ENCODE data around the gene CBARP. TPM values are rescaled to one million over a fixed set of nuclear protein-coding genes. Genes with fewer than 3 reads are reported as not detected.

Gene CBARP
- total RNA-seq, 1 donor: 1.8 TPM

DNA sequence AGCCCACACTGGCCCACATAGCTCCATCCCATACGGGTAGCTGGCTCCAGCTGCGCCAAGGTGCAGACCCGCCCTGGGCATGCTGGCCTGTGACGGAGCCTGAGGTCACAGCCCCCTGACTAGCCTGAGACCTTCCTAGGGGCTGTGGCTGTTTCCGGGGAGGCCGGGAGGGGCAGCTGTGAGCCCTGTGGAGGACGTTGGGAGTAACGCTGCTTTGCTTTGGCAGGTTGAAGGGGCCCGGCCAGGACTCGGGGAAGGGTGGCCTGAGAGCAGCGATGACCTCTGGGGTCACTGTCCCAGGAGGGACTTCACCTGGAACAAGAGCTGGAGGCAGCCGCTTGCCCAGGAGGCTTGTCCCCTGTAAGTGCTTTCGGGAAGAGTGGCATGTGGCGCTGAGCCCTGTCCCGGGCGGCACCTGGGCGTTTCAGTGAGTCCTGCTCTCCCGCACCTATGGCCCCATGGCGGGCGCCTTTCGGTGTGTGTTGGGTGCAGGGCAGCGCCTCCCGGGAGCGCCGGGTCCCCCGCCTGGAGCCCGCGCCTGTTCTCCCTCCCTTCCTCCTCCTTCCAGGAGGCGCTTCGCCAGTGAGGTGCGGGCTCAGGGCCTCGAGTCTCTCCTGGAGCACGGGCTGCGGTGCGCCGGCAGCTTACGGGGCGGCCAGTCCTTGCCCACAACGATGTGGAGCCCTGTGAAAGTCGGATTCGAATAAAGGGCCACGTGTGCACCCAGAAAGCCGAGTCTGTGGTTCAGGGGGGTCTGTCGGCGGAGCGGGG is 36.5 kb upstream of the CBARP start:
- peak overlapping the region; percentile 86 for H3K27ac ChIP-seq (ENCODE audit: low read depth, low read length)
- no peaks in the 10 kb centered on the region for H3K27me3 ChIP-seq (ENCODE audit: insufficient read depth, low read length)
- peak overlapping the region; percentile 66 for H3K4me2 ChIP-seq (ENCODE audit: insufficient read depth, low read length)
- no peak overlapping the region for H2AFZ ChIP-seq (ENCODE audit: low read length)
- peaks cover 39% of the 10 kb centered on the region for H4K20me1 ChIP-seq (ENCODE audit: insufficient read depth, low read length)
- DNase-seq (ENCODE audit: insufficient read length, low spot score, missing footprints): no peak
- H3K4me3 ChIP-seq (ENCODE audit: insufficient read depth, low read length): peak overlapping the region; percentile 77
- H3K9me3 ChIP-seq (ENCODE audit: low read depth, low read length): no peaks in the 10 kb centered on the region
- peaks cover 61% of the 10 kb centered on the region for H3K79me2 ChIP-seq (ENCODE audit: insufficient read depth, low read length)
- peaks cover 61% of the 10 kb centered on the region for H3K36me3 ChIP-seq (ENCODE audit: insufficient read depth, low read length)
- H3K4me1 ChIP-seq (ENCODE audit: insufficient read depth, low read length): peaks cover 45% of the 10 kb centered on the region
- TF ChIP-seq, protein P1, sequence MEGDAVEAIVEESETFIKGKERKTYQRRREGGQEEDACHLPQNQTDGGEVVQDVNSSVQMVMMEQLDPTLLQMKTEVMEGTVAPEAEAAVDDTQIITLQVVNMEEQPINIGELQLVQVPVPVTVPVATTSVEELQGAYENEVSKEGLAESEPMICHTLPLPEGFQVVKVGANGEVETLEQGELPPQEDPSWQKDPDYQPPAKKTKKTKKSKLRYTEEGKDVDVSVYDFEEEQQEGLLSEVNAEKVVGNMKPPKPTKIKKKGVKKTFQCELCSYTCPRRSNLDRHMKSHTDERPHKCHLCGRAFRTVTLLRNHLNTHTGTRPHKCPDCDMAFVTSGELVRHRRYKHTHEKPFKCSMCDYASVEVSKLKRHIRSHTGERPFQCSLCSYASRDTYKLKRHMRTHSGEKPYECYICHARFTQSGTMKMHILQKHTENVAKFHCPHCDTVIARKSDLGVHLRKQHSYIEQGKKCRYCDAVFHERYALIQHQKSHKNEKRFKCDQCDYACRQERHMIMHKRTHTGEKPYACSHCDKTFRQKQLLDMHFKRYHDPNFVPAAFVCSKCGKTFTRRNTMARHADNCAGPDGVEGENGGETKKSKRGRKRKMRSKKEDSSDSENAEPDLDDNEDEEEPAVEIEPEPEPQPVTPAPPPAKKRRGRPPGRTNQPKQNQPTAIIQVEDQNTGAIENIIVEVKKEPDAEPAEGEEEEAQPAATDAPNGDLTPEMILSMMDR (IDR thresholded peaks at IDR 0.05; ENCODE audit: extremely low read depth, low read depth, low read length): no peak

DNA sequence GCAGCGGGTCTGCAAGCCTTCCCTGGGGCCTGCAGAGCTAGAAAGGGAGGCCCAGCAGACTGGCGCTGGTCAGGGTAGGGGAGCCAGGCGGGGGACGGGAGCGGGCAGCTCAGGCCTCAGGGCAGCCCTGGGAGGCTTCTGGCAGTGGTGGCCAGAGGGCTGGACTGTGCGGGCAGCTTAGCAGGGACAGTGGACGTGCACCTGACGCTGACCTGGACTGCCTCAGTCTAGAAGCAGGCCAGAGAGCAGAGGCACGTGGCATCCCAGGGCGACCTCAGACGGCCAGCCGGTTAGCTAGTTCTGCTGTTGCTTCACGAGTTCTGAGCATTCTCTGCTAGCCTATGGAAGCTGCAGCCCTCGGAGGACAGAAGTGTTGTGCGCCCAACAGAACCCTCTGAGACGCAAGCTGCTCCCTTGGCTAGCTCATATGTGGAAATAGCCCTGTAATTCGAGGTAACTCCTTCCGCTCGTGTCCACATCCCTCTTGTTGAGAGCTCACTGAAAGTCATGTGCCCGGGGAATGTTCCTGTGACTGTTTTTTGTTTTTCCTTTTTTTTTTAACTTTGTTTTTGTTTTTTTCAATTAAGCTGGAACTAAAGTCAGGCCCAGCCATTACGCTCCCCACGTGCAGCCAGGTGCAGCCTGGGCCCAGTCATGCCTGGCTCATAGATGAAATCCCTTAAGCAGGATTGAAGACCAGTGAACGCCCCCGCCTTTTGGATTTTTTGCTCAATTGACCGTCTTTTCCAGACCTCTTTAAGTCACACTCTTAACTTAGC is 35.6 kb upstream of the CBARP start:
- Histone ChIP-seq H3K79me2 (ENCODE audit: insufficient read depth, low read length) (peaks cover 61% of the 10 kb centered on the region), H3K36me3 (ENCODE audit: insufficient read depth, low read length) (peaks cover 55% of the 10 kb centered on the region), H3K27ac (ENCODE audit: low read depth, low read length) (no peak overlapping the region), H2AFZ (ENCODE audit: low read length) (no peak overlapping the region), H3K27me3 (ENCODE audit: insufficient read depth, low read length) (no peaks in the 10 kb centered on the region), H3K4me1 (ENCODE audit: insufficient read depth, low read length) (peaks cover 49% of the 10 kb centered on the region), H4K20me1 (ENCODE audit: insufficient read depth, low read length) (peaks cover 42% of the 10 kb centered on the region), H3K9me3 (ENCODE audit: low read depth, low read length) (no peaks in the 10 kb centered on the region), H3K4me2 (ENCODE audit: insufficient read depth, low read length) (no peak overlapping the region), H3K4me3 (ENCODE audit: insufficient read depth, low read length) (no peak overlapping the region)
- no peak for DNase-seq (ENCODE audit: insufficient read length, low spot score, missing footprints)
- TF ChIP-seq, protein P1 (IDR thresholded peaks at IDR 0.05; ENCODE audit: extremely low read depth, low read depth, low read length): no peak

DNA sequence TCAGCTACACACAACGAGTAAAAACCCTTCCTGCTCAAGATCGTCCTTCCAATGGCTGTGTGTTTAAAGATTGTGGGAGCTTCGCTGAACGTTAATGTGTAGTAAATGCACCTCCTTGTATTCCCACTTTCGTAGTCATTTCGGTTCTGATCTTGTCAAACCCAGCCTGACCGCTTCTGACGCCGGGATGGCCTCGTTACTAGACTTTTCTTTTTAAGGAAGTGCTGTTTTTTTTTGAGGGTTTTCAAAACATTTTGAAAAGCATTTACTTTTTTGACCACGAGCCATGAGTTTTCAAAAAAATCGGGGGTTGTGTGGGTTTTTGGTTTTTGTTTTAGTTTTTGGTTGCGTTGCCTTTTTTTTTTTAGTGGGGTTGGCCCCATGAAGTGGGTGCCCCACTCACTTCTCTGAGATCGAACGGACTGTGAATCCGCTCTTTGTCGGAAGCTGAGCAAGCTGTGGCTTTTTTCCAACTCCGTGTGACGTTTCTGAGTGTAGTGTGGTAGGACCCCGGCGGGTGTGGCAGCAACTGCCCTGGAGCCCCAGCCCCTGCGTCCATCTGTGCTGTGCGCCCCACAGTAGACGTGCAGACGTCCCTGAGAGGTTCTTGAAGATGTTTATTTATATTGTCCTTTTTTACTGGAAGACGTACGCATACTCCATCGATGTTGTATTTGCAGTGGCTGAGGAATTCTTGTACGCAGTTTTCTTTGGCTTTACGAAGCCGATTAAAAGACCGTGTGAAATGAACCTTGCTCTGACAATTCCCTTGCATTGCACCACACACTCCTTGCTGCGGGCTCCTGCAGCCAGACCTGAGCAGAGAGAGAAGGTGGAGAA is 34.8 kb upstream of the CBARP start:
- Histone ChIP-seq H3K27me3 (ENCODE audit: insufficient read depth, low read length) (no peaks in the 10 kb centered on the region), H3K79me2 (ENCODE audit: insufficient read depth, low read length) (peaks cover 63% of the 10 kb centered on the region), H3K27ac (ENCODE audit: low read depth, low read length) (peak overlapping the region; percentile 94), H3K4me3 (ENCODE audit: insufficient read depth, low read length) (peak overlapping the region; percentile 75), H3K4me2 (ENCODE audit: insufficient read depth, low read length) (peak overlapping the region; percentile 76), H3K36me3 (ENCODE audit: insufficient read depth, low read length) (peaks cover 55% of the 10 kb centered on the region), H4K20me1 (ENCODE audit: insufficient read depth, low read length) (peaks cover 44% of the 10 kb centered on the region), H3K4me1 (ENCODE audit: insufficient read depth, low read length) (peaks cover 55% of the 10 kb centered on the region), H2AFZ (ENCODE audit: low read length) (no peak overlapping the region), H3K9me3 (ENCODE audit: low read depth, low read length) (no peaks in the 10 kb centered on the region)
- TF ChIP-seq, protein P1 (IDR thresholded peaks at IDR 0.05; ENCODE audit: extremely low read depth, low read depth, low read length): no peak
- DNase-seq (ENCODE audit: insufficient read length, low spot score, missing footprints): no peak

Measured in osteoblast (primary cell).